Stimulated activated CD4-positive, alpha-beta T cell treated with anti-CD3 and anti-CD28 coated beads, Interleukin-1b, Interleukin-23, amount 100 ng/mL, for 48 hours (primary cell): ENCODE measurements around the gene MSI2.

Source experiments
- DNase-seq: peaks from one replicate; pipeline ENCODE4 v3.0.0-alpha.2; 2020

MSI2 gene

DNA sequence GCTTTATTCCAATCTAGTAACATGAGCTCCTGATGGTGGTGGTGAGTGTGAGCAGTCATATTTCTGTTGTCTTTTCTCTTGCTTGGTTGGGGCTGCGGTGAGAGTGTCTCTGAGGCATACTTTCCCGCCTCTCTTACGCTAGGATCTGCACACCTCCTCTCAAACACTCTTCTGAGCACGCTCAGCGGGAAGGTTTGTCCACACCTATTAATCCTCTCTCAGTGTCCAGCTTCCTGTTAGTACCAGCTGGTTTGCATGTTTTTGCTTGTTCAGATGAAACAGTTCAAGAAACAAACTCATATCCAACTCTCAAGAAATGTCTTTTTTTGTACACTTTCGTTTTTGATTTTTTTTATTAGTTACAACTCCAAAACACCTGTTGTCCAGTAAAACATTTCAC, 399.2 kb downstream of the MSI2 start:
- DNase-seq: no peak

GRCh38 chr17:57657211-57657610, 400.9 kb downstream of the MSI2 start:
- no peak for DNase-seq

GRCh38 chr17:57662041-57662440, 405.7 kb downstream of the MSI2 start:
- no peak for DNase-seq

GRCh38 chr17:57662644-57663308, 406.5 kb downstream of the MSI2 start:
- peak; percentile 46 for DNase-seq

GRCh38 chr17:57663326-57664070, 407.2 kb downstream of the MSI2 start:
- no peak for DNase-seq

- no peak for DNase-seq
Measured at GRCh38 chr17:57665128-57665527, 408.8 kb downstream of the MSI2 start.

- no peak for DNase-seq
Measured at GRCh38 chr17:57665696-57666095, 409.4 kb downstream of the MSI2 start.

DNA sequence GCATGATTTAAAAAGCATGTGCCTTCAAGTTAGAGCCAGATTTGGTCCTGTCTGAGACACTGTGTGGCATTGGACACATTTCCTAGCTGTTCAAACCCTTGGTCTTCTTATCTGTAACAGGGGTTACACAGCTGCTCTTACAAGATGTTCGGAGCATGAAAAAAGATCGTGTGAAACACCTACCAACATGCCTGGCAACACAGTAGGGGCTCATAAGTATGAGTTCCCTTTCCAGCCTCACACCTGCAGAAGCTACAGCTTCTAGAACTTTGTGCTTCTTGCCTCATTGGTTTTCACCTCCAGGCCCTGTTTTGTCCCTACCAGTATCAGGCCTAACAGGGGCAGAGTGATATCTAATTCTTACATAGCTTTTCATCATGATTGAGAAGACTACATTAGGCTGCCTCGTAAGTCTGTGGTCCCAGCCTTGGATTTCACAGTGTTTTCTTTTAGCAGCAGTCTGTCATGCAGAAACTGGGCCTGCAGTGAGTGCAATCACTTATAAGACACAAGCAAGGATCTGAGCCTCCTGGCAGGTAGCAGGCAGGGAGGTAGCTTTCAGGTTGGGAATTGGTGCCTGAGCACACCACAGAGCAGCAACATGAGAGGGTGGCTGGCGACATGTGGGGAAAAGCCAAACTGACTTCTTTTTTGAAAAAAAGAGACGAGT, 410.0 kb downstream of the MSI2 start:
- DNase-seq: no peak

- DNase-seq: no peak
Measured at GRCh38 chr17:57666946-57667345, 410.6 kb downstream of the MSI2 start.

- DNase-seq: no peak
Measured at GRCh38 chr17:57667461-57667923, 411.2 kb downstream of the MSI2 start.

GRCh38 chr17:57668332-57668731, 412.0 kb downstream of the MSI2 start:
- DNase-seq: no peak

- no peak for DNase-seq
Measured at GRCh38 chr17:57669671-57670529, 413.6 kb downstream of the MSI2 start.

GRCh38 chr17:57670769-57671569, 414.6 kb downstream of the MSI2 start:
- peak; percentile 12 for DNase-seq

GRCh38 chr17:57671667-57672632, 415.6 kb downstream of the MSI2 start:
- peak; percentile 77 for DNase-seq

DNA sequence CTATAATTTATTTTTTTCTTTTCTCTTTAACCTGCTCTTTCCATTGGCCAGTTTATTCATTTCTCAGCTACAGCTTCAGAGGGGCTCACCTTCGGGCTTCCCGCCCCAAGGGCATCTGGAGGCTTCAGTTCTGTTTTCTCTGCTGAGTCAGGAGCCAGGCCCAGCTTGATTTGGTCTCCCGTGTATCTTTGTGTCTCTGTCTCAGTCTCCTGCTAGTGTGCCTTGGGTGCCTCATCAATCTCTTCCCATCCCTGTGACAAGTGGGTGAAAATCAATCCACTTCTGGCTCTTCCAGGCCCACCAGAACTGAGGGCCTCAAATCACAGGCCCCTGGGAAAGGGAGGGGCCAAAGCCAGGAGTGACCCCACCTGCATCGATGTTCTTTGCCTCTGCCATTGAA, 416.6 kb downstream of the MSI2 start:
- no peak for DNase-seq

- DNase-seq: no peak
Measured at GRCh38 chr17:57674894-57675293, 418.6 kb downstream of the MSI2 start.

- no peak for DNase-seq
Measured at GRCh38 chr17:57675427-57676387, 419.4 kb downstream of the MSI2 start.

GRCh38 chr17:57676543-57676942, 420.2 kb downstream of the MSI2 start:
- no peak for DNase-seq

DNA sequence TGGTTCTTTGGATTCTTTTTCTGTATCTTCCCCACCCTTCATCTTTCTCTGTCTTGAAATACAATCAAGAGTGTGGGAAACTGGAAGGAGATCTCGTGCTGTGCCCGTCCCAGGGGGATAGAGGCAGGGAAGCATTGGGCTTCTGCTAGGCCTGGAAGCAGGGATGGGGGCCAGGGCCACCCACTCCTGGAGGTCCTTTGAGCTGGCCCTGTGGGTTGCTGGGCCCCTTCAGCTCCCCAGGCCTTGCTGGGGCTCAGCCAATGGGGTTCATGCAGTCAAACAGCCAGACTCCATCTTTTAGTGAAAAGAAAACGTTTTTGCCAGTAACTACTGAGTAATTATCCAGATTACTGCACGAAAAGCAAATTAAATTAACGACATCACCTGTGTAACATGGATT, 421.0 kb downstream of the MSI2 start:
- DNase-seq: no peak

DNA sequence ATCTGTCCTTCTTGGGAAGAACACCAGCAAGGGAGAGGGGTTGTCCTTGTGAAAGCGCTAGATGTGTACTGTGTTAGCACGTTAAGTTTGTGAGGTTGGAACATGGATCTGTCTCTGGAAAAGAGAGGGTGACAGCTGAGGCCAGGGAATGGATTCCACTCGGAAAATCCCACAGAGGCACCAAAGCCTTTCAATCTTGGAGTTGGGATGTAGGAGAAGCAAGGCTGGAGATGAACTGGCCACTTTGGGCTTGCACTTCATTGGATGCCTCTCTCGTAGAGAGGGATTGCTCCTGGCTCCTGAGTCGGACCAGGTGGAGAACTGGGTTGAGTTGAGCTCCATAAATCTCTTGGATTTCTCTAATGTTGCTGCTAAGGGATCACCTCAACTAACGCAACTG, 421.5 kb downstream of the MSI2 start:
- DNase-seq: no peak
